H9 (cell line): ENCODE results near the gene SRGAP1. TPM values are rescaled to one million over a fixed set of nuclear protein-coding genes. Genes with fewer than 3 reads are reported as not detected.

ENCODE experiments used
- DNase-seq: peaks from one replicate; pipeline ENCODE4 v3.0.0-alpha.2; 2017
- H2AFZ ChIP-seq: one replicate; pipeline ENCODE4 v1.6.1; 2013; ENCODE audit warnings: mild to moderate bottlenecking, low read length, control low read depth, moderate library complexity
- H2AK5ac ChIP-seq: 2 replicates; pipeline ENCODE4 v1.6.1; 2013; ENCODE audit warnings: low read length, control low read depth, mixed read lengths; ENCODE audit not compliant: insufficient read length
- H2BK120ac ChIP-seq: one replicate; pipeline ENCODE4 v1.6.1; 2013; ENCODE audit warnings: low read depth, mild to moderate bottlenecking, low read length, control low read depth, inconsistent platforms; ENCODE audit not compliant: poor library complexity, severe bottlenecking
- H2BK12ac ChIP-seq: 2 replicates; pipeline ENCODE4 v1.6.1; 2013; ENCODE audit warnings: low read length, control low read depth, mixed read lengths, low read depth; ENCODE audit not compliant: insufficient read length
- H2BK15ac ChIP-seq: 2 replicates; pipeline ENCODE4 v1.6.1; 2013; ENCODE audit warnings: low read depth, low read length, control low read depth
- H2BK20ac ChIP-seq: one replicate; pipeline ENCODE4 v1.6.1; 2013; ENCODE audit warnings: low read depth, mild to moderate bottlenecking, low read length, control low read depth, inconsistent platforms; ENCODE audit not compliant: poor library complexity, severe bottlenecking
- H2BK5ac ChIP-seq: 2 replicates; pipeline ENCODE4 v1.6.1; 2013; ENCODE audit warnings: low read length, control low read depth, mixed read lengths; ENCODE audit not compliant: insufficient read length
- H3K14ac ChIP-seq: 2 replicates; pipeline ENCODE4 v1.6.1; 2013; ENCODE audit warnings: low read length, control low read depth; ENCODE audit not compliant: insufficient read depth
- H3K18ac ChIP-seq: 2 replicates; pipeline ENCODE4 v1.6.1; 2013; ENCODE audit warnings: low read depth, mild to moderate bottlenecking, mixed read lengths, low read length, control low read depth; ENCODE audit not compliant: insufficient read length
- H3K23ac ChIP-seq: 2 replicates; pipeline ENCODE4 v1.6.1; 2013; ENCODE audit warnings: low read length, control low read depth, mixed read lengths, low read depth; ENCODE audit not compliant: insufficient read length
- H3K23me2 ChIP-seq: 2 replicates; pipeline ENCODE4 v1.6.1; 2013; ENCODE audit warnings: low read depth, mild to moderate bottlenecking, mixed read lengths, low read length, control low read depth; ENCODE audit not compliant: insufficient read length, poor library complexity, severe bottlenecking
- H3K27ac ChIP-seq: 2 replicates; pipeline ENCODE4 v1.5.1; 2013; ENCODE audit warnings: low read length, control low read depth, mixed read lengths, low read depth; ENCODE audit not compliant: insufficient read length
- H3K27me3 ChIP-seq: 2 replicates; pipeline ENCODE4 v1.6.1; 2013; ENCODE audit warnings: low read length, control low read depth, inconsistent platforms; ENCODE audit not compliant: insufficient read depth
- H3K4ac ChIP-seq: 2 replicates; pipeline ENCODE4 v1.6.1; 2013; ENCODE audit warnings: low read depth, mild to moderate bottlenecking, control low read depth, inconsistent platforms, low read length, moderate library complexity
- H3K4me1 ChIP-seq: 2 replicates; pipeline ENCODE4 v1.6.1; 2013; ENCODE audit warnings: low read length, control low read depth, inconsistent platforms; ENCODE audit not compliant: insufficient read depth
- H3K4me2 ChIP-seq: 2 replicates; pipeline ENCODE4 v1.6.1; 2013; ENCODE audit warnings: low read length, control low read depth, mixed read lengths; ENCODE audit not compliant: insufficient read length, insufficient read depth
- H3K56ac ChIP-seq: 2 replicates; pipeline ENCODE4 v1.6.1; 2013; ENCODE audit warnings: low read depth, mild to moderate bottlenecking, mixed read lengths, low read length, control low read depth; ENCODE audit not compliant: insufficient read length
- H3K79me1 ChIP-seq: 2 replicates; pipeline ENCODE4 v1.6.1; 2013; ENCODE audit warnings: low read depth, mild to moderate bottlenecking, moderate library complexity, low read length, control low read depth, inconsistent platforms; ENCODE audit not compliant: insufficient read depth, poor library complexity, severe bottlenecking
- H3K79me2 ChIP-seq: 2 replicates; pipeline ENCODE4 v1.6.1; 2013; ENCODE audit warnings: low read length, control low read depth, inconsistent platforms; ENCODE audit not compliant: insufficient read depth
- H3K9ac ChIP-seq: 2 replicates; pipeline ENCODE4 v1.6.1; 2013; ENCODE audit warnings: low read length, control low read depth, mixed read lengths; ENCODE audit not compliant: insufficient read length; ENCODE audit errors: extremely low read depth
- H3K9me3 ChIP-seq: one replicate; pipeline ENCODE4 v1.6.1; 2013; ENCODE audit warnings: low read depth, low read length, inconsistent platforms; ENCODE audit not compliant: control insufficient read depth
- H3T11ph ChIP-seq: one replicate; pipeline ENCODE4 v1.6.1; 2013; ENCODE audit warnings: mild to moderate bottlenecking, low read length, control low read depth, inconsistent platforms
- H4K20me1 ChIP-seq: one replicate; pipeline ENCODE4 v1.6.1; 2013; ENCODE audit not compliant: control insufficient read depth, insufficient read length, insufficient read depth
- H4K5ac ChIP-seq: 2 replicates; pipeline ENCODE4 v1.6.1; 2013; ENCODE audit warnings: low read depth, mild to moderate bottlenecking, mixed read lengths, low read length, control low read depth; ENCODE audit not compliant: insufficient read length
- H4K8ac ChIP-seq: replicated peaks from 2 replicates; pipeline ENCODE4 v1.6.1; 2013; ENCODE audit warnings: low read length, control low read depth, mixed read lengths, low read depth; ENCODE audit not compliant: insufficient read length
- H4K91ac ChIP-seq: 2 replicates; pipeline ENCODE4 v1.6.1; 2013; ENCODE audit warnings: low read depth, mild to moderate bottlenecking, moderate library complexity, mixed read lengths, low read length, control low read depth; ENCODE audit not compliant: insufficient read length
- H3K27ac Mint-ChIP-seq, 3 experiments: 2 replicates in 2 of 3; 3 replicates in 1 of 3; pipeline ENCODE4 v1.8.0; 2020 to 2021; ENCODE audit warnings: mixed read lengths in 3 of 3, mild to moderate bottlenecking in 1 of 3, moderate library complexity in 1 of 3
- H3K27me3 Mint-ChIP-seq: 2 replicates; pipeline ENCODE4 v1.8.0; 2021; ENCODE audit warnings: low read depth, mild to moderate bottlenecking, moderate library complexity, mixed read lengths
- H3K36me3 Mint-ChIP-seq, 3 experiments: 2 replicates in 2 of 3; 3 replicates in 1 of 3; pipeline ENCODE4 v1.8.0; 2020 to 2021; ENCODE audit warnings: low read depth in 3 of 3, mixed read lengths in 3 of 3; ENCODE audit not compliant: insufficient read depth in 1 of 3
- H3K4me1 Mint-ChIP-seq, 2 experiments: 2 replicates each; pipeline ENCODE4 v1.8.0; 2020; ENCODE audit warnings: mixed read lengths in 2 of 2
- H3K4me3 Mint-ChIP-seq, 2 experiments: 2 replicates in 1 of 2; 3 replicates in 1 of 2; pipeline ENCODE4 v1.8.0; 2020 to 2021; ENCODE audit warnings: mild to moderate bottlenecking in 2 of 2, mixed read lengths in 2 of 2, moderate library complexity in 1 of 2
- H3K9me3 Mint-ChIP-seq, 2 experiments: 2 replicates in 1 of 2; 3 replicates in 1 of 2; pipeline ENCODE4 v1.8.0; 2020; ENCODE audit warnings: mild to moderate bottlenecking in 2 of 2, mixed read lengths in 2 of 2, moderate library complexity in 1 of 2
- WGBS: extraction: QIAGEN DNeasy Blood & Tissue Kit; methylation state at CpG from one replicate; pipeline ENCODE4 v1.1.7; 2013; ENCODE audit warnings: missing lambda C conversion rate, low lambda C conversion rate, mixed read lengths; ENCODE audit not compliant: insufficient read length; ENCODE audit errors: extremely low coverage; 5-methylcytosine and 5-hydroxymethylcytosine counted together
- total RNA-seq: library from RNA; stranded (reverse); gene quantifications from 2 replicates; pipeline ENCODE4 v1.2.1, GENCODE V29; 2021
- TF ChIP-seq, protein P1 (sequence below): fragments of 200-600 bp; sonication (generic); conservative IDR thresholded peaks from 3 replicates; pipeline ENCODE4 v1.8.0; 2021; ENCODE audit warnings: antibody characterized with exemption, mild to moderate bottlenecking

SRGAP1 gene
- total RNA-seq, 1 experiment from 2014 or later = 4.8 TPM

DNA sequence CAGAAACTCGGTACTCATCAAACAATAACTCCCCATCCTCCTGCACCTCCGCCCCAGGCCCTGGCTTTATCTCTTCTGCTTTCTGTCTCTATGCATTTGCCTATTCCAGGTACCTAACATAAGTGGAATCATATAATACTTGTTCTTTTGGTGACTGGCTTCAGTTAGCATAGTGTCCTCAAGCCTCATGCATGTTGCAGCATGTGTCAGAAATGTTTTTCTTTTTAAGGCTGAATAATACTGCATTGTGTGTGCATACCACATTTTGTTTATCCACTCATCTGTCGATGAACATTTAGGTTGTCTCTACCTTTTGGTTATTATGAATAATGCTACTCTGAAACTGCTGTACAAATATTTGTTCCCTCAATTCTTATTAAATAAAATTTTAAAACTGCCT lies 260.5 kb downstream of the SRGAP1 start:
- Histone ChIP-seq H3K4me2 (no peak overlapping the region), H3K79me1 (no peaks in the 10 kb centered on the region), H4K20me1 (no peaks in the 10 kb centered on the region), H3K23ac (no peak overlapping the region), H3K18ac (no peak overlapping the region), H3K4me1 (no peaks in the 10 kb centered on the region), H3K9ac (no peak overlapping the region), H3K14ac (no peak overlapping the region), H4K5ac (no peak overlapping the region), H3K56ac (no peak overlapping the region), H3K23me2 (no peaks in the 10 kb centered on the region), H4K91ac (no peak overlapping the region), H2BK5ac (no peak overlapping the region), H3K4ac (no peak overlapping the region), H3K9me3 (no peaks in the 10 kb centered on the region), H2BK20ac (no peak overlapping the region), H3K27me3 (no peaks in the 10 kb centered on the region), H4K8ac (no peak overlapping the region), H2BK12ac (no peak overlapping the region), H3T11ph (no peak overlapping the region), H3K79me2 (no peaks in the 10 kb centered on the region), H3K27ac (no peak overlapping the region), H2AK5ac (no peak overlapping the region), H2BK120ac (no peak overlapping the region), H2AFZ (no peak overlapping the region), H2BK15ac (no peak overlapping the region)
- no peaks in the 10 kb centered on the region for H3K27me3 Mint-ChIP-seq
- no peak overlapping the region for H3K27ac Mint-ChIP-seq
- WGBS = no CpG with 5 or more reads among the region's 3 CpGs
- H3K4me3 Mint-ChIP-seq = no peak overlapping the region
- DNase-seq = no peak
- H3K4me1 Mint-ChIP-seq = no peaks in the 10 kb centered on the region
- TF ChIP-seq, protein P1, sequence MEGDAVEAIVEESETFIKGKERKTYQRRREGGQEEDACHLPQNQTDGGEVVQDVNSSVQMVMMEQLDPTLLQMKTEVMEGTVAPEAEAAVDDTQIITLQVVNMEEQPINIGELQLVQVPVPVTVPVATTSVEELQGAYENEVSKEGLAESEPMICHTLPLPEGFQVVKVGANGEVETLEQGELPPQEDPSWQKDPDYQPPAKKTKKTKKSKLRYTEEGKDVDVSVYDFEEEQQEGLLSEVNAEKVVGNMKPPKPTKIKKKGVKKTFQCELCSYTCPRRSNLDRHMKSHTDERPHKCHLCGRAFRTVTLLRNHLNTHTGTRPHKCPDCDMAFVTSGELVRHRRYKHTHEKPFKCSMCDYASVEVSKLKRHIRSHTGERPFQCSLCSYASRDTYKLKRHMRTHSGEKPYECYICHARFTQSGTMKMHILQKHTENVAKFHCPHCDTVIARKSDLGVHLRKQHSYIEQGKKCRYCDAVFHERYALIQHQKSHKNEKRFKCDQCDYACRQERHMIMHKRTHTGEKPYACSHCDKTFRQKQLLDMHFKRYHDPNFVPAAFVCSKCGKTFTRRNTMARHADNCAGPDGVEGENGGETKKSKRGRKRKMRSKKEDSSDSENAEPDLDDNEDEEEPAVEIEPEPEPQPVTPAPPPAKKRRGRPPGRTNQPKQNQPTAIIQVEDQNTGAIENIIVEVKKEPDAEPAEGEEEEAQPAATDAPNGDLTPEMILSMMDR = no peak
- H3K9me3 Mint-ChIP-seq = no peaks in the 10 kb centered on the region
- H3K36me3 Mint-ChIP-seq = no peaks in the 10 kb centered on the region
